ENCODE measurements around the gene CABYR.
"Not testable (repeated sequence)": the region's sequence is repeated elsewhere in the genome, so short reads cannot be mapped to it uniquely, and the experiment has no call there.

The CABYR gene

GRCh38 chr18:24136967-24137373 lies 1.9 kb upstream of the CABYR start:
- DNase-seq: no peak

- DNase-seq: no peak
These were observed 463 bp upstream of the CABYR start for GRCh38 chr18:24138409-24138788.

DNA sequence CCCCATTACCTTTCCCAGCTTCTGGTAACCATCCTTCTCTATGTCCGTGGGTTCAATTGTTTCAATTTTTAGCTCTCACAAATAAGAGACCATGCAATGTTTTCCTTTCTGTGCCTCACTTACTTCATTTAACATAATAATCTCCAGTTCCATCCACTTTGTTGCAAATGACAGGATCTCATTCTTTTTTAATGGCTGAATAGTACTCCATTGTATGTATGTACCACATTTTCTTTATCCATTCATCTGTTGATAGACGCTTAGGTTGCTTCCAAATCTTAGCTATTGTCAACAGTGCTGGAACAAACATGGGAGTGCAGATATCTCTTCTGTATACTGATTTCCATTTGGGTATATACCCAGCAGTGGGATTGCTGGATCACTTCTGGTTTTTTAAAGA lies 1.8 kb downstream of the CABYR start:
- no peak for DNase-seq

GRCh38 chr18:24142376-24142775 lies 3.5 kb downstream of the CABYR start:
- DNase-seq: no peak

- DNase-seq: not testable (repeated sequence)
These were observed 10.7 kb downstream of the CABYR start for GRCh38 chr18:24149591-24149990.

GRCh38 chr18:24153397-24153796 lies 14.5 kb downstream of the CABYR start:
- no peak for DNase-seq

DNA sequence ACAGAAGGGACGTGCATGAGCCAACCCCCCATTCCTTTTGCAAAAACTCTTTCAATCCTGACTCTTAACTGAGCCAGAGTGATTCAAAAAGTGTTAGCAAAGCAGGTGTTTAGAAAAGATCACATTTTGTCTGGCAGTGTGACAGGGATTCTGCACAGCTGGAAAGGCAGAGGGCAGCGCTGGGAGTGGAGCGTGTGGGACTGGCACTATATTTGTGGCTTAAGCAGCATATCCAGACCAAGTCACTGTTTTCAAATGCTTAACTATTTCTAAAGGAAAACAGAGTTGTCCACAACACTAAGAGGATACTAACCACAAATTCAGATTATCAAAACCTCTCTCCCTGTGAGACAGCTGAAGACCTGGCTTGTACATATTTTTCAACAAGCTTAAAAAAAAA lies 19.0 kb downstream of the CABYR start:
- no peak for DNase-seq

DNA sequence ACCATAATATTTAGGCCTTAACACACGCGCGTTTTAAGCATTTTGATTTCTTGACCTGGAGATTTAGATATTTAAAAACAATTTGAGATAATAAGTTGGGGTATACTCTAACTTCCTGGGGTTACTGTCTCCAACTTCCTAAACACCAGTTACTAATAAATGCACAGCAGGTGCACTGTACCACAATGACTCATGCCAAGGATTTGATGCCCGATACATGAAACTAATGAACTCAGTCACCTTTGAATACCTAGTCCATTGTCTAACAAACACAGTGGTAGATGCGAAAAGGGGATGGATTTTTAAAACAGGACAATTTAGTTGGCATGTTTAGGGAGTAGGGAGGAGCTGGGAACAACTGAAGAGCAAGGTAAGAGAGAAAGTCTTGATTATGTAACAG lies 21.2 kb downstream of the CABYR start:
- DNase-seq: no peak

DNA sequence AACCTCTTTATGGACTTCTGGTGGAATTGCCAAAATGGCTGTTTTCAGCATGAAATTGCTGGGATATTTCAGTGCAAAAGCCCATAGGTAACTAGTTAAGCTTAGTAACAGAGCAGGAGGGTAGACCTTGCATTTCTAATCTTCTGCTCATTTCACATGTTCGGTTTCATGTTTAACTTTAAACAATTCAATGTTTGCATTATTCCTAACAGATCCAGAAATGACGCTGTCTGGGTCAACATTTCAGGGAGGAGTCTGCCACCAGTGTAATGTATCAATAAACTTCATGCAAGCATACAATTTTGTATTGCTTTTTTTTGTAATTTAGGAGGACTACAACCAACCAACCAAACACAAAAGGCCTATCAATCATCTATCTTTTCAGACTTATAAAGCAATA lies 22.4 kb downstream of the CABYR start:
- no peak for DNase-seq

DNA sequence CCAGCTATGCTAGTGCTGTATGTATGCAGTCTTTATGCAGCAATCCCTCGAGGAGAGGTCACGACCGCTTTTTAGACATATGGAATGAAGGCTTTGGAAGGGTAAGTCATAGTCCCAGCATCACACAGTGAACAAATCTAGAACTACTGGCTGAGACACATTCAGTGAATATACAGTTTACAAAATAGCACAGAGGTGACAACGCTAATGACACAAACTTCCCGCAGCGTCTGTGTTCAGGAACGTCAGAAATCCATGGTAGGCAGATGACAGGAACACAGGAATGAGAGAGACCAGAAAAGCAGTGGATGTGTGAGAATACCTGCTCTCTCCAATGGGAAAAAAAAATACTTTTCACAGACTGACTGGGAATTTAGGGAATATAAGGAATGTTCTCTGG lies 29.6 kb downstream of the CABYR start:
- no peak for DNase-seq

DNA sequence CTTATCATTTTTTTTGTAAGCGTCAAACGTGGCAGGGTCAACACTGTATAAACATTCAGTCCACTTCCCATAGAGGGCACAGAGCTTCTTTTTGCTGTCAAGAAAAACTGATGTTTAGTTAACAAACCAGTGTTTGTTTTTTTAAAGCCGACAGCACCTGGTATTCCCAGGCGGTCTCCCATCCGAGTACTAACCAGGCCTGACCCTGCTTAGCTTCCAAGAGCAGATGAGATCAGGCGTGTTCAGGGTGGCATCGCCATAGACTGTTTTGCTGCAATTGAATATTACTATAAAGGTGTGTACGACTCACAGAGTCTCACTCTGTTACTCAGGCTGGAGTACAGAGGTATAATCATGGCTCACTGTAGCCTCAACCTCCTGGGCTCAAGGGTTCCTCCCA lies 31.5 kb downstream of the CABYR start:
- no peak for DNase-seq

DNA sequence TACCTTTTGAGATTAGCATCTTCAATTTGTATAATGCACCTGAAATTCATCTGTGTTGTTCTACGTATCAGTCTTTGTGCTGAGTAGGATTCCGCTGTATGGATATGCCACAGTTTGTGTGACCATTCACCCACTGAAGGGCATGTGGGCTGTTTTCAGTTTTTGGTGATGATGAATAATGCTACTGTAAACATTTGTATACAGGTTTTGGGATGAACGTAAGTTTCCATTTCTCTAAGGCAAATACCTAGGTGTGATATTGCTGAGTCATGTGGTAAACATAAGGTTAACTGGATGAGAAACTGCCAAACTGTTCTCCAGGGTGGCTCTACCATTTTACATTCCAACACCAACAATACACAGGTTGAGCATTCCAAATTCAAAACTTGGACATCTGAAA lies 35.1 kb downstream of the CABYR start:
- DNase-seq: no peak

DNA sequence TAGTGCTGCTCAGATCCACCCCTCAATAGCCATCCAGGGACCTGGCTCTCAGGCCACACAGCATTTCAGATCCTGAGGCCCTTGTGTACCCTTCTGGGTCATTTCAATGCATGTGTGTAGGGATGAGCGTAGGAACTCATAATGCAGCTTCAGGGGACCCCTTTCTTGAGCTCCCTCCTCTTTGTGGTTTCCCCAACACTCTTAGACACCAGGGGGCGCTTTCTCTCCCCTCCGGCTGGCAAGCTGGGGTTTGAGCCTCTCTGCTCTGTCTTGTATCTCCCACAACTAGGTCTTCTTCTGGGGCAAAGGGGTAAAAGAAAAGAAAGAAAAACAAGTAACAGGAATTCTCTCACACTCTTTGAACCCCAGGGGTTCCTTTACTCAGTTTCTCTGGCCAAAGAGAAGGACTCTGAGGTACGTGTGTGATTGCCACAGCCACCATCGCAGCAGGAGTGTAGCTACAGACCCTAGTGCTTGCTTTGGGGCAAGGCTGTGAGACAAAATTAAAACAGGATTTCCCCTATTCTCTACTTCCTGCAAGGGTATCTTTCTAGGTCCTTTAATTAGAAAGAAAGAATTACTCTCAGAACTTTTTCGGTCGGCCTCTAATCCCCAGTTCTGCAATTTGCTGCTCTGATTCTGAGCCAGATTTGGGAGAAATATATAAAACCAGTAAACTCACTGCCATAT lies 38.0 kb downstream of the CABYR start:
- peak; percentile 39 for DNase-seq

DNA sequence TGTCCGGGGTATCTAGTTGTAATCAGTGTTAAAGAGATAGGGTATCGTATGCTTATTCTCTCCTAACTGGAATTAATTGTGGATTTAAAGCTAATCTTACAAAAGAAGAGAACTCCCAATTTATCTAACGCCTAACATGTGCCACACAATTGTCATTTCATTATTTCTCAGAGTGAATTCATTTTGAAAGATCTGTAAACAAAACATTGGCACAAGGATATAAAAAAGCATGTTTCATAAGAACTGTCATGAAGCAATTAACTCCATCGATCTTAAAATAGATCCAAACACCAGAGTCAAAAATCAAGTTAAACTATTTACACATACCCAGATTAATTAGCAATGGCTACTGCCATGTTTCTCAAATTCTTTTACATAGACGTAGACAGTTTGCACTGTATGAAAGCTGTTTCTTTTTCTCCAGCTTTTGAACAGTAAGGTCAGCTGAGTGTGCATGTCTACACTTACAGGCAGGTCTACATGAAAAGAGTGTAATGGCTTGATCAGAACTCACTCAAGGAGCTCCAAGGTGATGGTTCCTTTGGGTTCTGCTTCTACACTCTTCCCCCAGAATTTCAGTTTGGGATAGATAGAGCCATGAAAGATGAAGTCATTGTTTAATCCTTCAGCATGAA lies 38.8 kb downstream of the CABYR start:
- no peak for DNase-seq

- no peak for DNase-seq
These were observed 41.2 kb downstream of the CABYR start for GRCh38 chr18:24180048-24180447.

DNA sequence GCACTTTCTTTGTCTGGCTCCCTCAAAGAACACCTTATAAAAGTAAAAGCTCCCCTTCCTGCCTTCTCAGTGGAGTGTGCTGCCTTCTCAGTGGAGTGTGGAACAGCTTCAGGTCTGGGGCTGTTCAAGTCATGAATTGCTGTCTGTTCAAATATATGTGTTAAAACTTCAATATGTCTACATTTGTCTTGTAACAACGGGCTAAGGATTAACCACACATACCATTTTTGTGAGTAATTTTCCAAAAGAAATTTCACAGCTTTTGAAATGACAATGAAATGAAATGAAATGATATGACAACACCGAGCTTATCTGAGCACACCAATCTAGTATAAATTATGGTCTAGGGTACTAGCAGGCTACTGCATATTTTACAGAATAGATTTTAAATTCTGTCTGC lies 42.9 kb downstream of the CABYR start:
- DNase-seq: no peak

GRCh38 chr18:24185805-24186204 lies 46.9 kb downstream of the CABYR start:
- no peak for DNase-seq

GRCh38 chr18:24187049-24187448 lies 48.2 kb downstream of the CABYR start:
- no peak for DNase-seq

DNA sequence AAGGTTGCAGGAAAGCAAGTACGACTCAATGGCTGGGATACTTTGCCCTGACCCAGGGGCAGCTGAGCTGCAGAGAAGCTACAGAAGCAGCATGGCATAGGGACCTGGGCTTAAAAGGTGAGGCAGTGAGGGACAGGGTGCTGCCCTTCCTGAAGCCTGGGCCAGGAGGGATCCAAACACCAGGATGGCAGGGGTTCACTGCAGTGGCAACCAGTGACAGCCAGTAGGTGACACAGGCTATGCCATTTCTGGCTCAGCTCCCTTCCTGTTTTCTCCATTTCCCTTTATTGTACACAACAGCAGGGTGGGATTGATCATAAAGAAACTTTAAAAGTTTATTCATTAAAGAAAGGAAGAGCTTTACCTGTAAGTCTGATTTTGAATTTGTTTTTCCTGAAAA lies 48.8 kb downstream of the CABYR start:
- no peak for DNase-seq

GRCh38 chr18:24188120-24188519 lies 49.3 kb downstream of the CABYR start:
- no peak for DNase-seq

- DNase-seq: no peak
These were observed 50.2 kb downstream of the CABYR start for GRCh38 chr18:24189007-24189528.

DNA sequence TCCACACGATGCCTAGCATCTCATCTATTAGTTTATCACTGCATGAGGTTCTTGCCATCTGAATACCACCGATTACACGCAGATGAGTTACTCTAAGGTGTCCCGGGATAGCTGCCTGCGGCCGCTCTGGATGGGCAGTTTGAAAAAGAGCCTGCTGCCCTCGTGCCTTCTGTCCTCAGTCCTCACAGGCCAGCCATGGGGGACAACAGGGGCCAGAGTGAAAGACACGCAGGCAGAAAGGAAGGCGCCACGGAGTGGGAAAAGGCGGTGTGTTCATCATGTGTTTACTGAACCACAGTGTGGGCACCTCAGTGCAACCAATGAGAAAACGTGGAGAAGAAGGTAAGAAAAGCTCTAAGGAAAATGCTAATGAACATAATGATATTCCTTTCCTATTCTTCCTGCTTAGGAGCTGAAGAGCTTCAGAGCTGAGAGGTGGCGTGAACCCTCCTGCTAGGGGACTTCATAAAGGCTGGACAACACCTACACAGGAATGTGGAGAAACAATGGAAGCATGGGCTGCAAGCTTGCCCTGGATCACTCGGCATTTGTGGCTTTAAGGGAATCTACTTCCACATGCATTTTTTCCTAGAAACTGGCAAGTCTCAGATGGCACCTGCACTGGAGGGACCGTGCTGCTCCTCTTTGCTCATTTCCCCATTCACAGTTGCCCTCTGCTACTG lies 50.9 kb downstream of the CABYR start:
- no peak for DNase-seq

- no peak for DNase-seq
These were observed 51.7 kb downstream of the CABYR start for GRCh38 chr18:24190590-24190989.
